Hematopoietic multipotent progenitor cell treated with erythropoietin and hydrocortisone succinate and interleukin-3 and kit ligand, for 15 days (in vitro differentiated cells): ENCODE results near the gene NISCH.

Experiments used
- DNase-seq: peaks from one replicate; pipeline ENCODE4 v3.0.0-alpha.2; 2015; ENCODE audit warnings: low spot score

NISCH gene

GRCh38 chr3:52527039-52527731, 71.8 kb downstream of the NISCH start:
- no peak for DNase-seq

- DNase-seq, result no peak
Observed at GRCh38 chr3:52527732-52528585, 72.6 kb downstream of the NISCH start.

- DNase-seq, result no peak
Observed at GRCh38 chr3:52528586-52529375, 73.4 kb downstream of the NISCH start.

GRCh38 chr3:52529376-52530333, 74.3 kb downstream of the NISCH start:
- DNase-seq, result no peak

GRCh38 chr3:52530918-52531826, 75.8 kb downstream of the NISCH start:
- no peak for DNase-seq

- DNase-seq, result no peak
Observed at GRCh38 chr3:52531860-52532516, 76.6 kb downstream of the NISCH start.

GRCh38 chr3:52532517-52532837, 77.1 kb downstream of the NISCH start:
- peak; percentile 31 for DNase-seq

- DNase-seq, result no peak
Observed at GRCh38 chr3:52532838-52533622, 77.6 kb downstream of the NISCH start.

GRCh38 chr3:52533623-52534280, 78.3 kb downstream of the NISCH start, which contains the start of gene NT5DC2:
Gene NT5DC2 (minus strand): TSS chr3:52533857. CDS start chr3:52533737, 120 bp downstream.
- DNase-seq, result peak; percentile 60

- no peak for DNase-seq
Observed at GRCh38 chr3:52534281-52535183, 79.1 kb downstream of the NISCH start.

- no peak for DNase-seq
Observed at GRCh38 chr3:52535411-52536111, 80.2 kb downstream of the NISCH start.

- DNase-seq, result no peak
Observed at GRCh38 chr3:52536112-52536368, 80.6 kb downstream of the NISCH start.

- peak; percentile 97 for DNase-seq
Observed at GRCh38 chr3:52536369-52537164, 81.2 kb downstream of the NISCH start, which contains the start of gene UQCC5. Gene UQCC5 (plus strand): TSS chr3:52536605. CDS start chr3:52536756, 151 bp downstream.

- peak; percentile 47 for DNase-seq
Observed at GRCh38 chr3:52537165-52537620, 81.8 kb downstream of the NISCH start.

- DNase-seq, result no peak
Observed at GRCh38 chr3:52537726-52538421, 82.5 kb downstream of the NISCH start.
